Measurements from ENCODE around the gene TRIO. TPM values are rescaled to one million over a fixed set of nuclear protein-coding genes. Genes with fewer than 3 reads are reported as not detected.

TRIO gene
- total and polyA plus RNA-seq, 2 of the 8 experiments (the other 6 are each of a cell fraction or from before 2014, with no cell fraction given): 35.1 to 69.1 TPM

DNA sequence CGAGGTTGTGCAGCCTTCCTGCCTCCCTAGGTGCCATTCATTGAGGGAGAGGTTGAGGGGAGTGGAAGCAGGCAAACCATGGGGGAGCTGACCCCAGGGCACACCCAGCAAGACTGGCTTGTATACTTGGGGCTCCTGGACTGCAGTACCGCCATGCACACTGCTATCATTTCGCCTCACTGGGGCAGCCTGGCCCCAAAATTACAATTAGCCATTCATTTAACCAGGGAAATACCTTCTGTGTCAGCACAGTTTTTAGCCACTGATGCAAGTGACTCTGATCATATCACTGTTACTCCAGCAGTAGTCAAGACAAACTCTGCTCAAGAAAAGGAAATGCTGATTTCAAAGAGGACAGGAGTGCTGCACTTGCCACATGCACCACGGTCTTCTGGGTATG is 109.7 kb downstream of the TRIO start:
- Histone ChIP-seq H2BK5ac (ENCODE audit: low read depth, low read length) (no peak overlapping the region), H3K56ac (replicated peaks; ENCODE audit: insufficient read length, low read depth, low read length) (no peak overlapping the region), H3K27me3 (replicated peaks in 1 of 4; ENCODE audit: control insufficient read depth in 3 of 4, extremely low read depth in 1 of 4, insufficient read depth in 3 of 4, low read length in 3 of 4) (no peaks in the 10 kb centered on the region), H3K79me1 (ENCODE audit: low read depth, low read length) (peaks cover 23% of the 10 kb centered on the region), H2BK20ac (ENCODE audit: low read length) (no peak overlapping the region), H3K14ac (ENCODE audit: insufficient read length) (no peak overlapping the region), H2BK15ac (ENCODE audit: low read length) (no peak overlapping the region), H2BK120ac (replicated peaks; ENCODE audit: low read depth, low read length) (no peak overlapping the region), H4K8ac (ENCODE audit: extremely low read depth, insufficient read depth, low read length) (no peak overlapping the region), H3K4me2 (ENCODE audit: insufficient read depth in 1 of 2, low read depth in 2 of 2, low read length in 2 of 2) (no peak overlapping the region), H3K18ac (ENCODE audit: extremely low read depth, low read length) (no peak overlapping the region), H3K4me3 (ENCODE audit: extremely low read depth in 1 of 4, insufficient read depth in 2 of 4, low read depth in 3 of 4, low read length in 4 of 4) (no peak overlapping the region), H2AK5ac (ENCODE audit: low read depth, low read length) (no peak overlapping the region), H3K9ac (replicated peaks in 1 of 4; ENCODE audit: extremely low read depth in 1 of 4, low read depth in 3 of 4, low read length in 3 of 4) (no peak overlapping the region), H4K20me1 (replicated peaks in 1 of 2; ENCODE audit: control insufficient read depth in 1 of 2, insufficient read depth in 2 of 2, low read length in 2 of 2) (peaks cover 2 to 12% of the 10 kb centered on the region in 2 experiments), H3K27ac (ENCODE audit: low read depth, low read length) (no peak overlapping the region), H3K36me3 (ENCODE audit: control insufficient read depth in 2 of 4, insufficient read depth in 4 of 4, low read length in 3 of 4) (no peaks in the 10 kb centered on the region), H2AFZ (ENCODE audit: low read length) (no peak overlapping the region), H2BK12ac (ENCODE audit: low read depth, low read length) (no peak overlapping the region), H3K23ac (ENCODE audit: insufficient read length) (no peak overlapping the region), H4K91ac (replicated peaks; ENCODE audit: insufficient read length, low read length) (no peak overlapping the region), H3K9me3 (ENCODE audit: insufficient read depth in 2 of 2, low read depth in 1 of 2, low read length in 1 of 2) (peaks cover 0 to 4% of the 10 kb centered on the region in 2 experiments; a peak in 1 of 4 replicates), H3K4ac (replicated peaks; ENCODE audit: insufficient read length, low read depth, low read length) (no peak overlapping the region), H3K4me1 (replicated peaks in 1 of 4; ENCODE audit: control insufficient read depth in 3 of 4, insufficient read depth in 4 of 4, low read length in 3 of 4) (peaks cover 8 to 27% (median 22%) of the 10 kb centered on the region in 4 experiments), H3K79me2 (ENCODE audit: control insufficient read depth in 1 of 2, insufficient read depth in 2 of 2, low read length in 2 of 2) (peaks cover 15 to 98% of the 10 kb centered on the region in 2 experiments), H4K5ac (ENCODE audit: insufficient read length, low read depth, low read length) (no peak overlapping the region), H3K23me2 (ENCODE audit: low read depth, low read length) (no peaks in the 10 kb centered on the region)
- FAIRE-seq (no peak), DNase-seq (ENCODE audit: low read depth in 1 of 2, low spot score in 2 of 2) (no peak)
- CTCF ChIA-PET (ENCODE audit: partially characterized antibody): interaction anchor here (0.9 to 1.0 kb wide), 2 partner anchors 71 to 275 kb away, joined by 3 read pairs; no protein-coding TSS in a partner anchor
- WGBS, 2 experiments (ENCODE audit: extremely low coverage in 1 of 2, insufficient coverage in 1 of 2, insufficient read length in 1 of 2, insufficient replicate concordance in 2 of 2, low coverage in 1 of 2, low lambda C conversion rate in 2 of 2, missing lambda C conversion rate in 1 of 2): 89% methylated on average over 4 of the region's 4 CpGs; no CpG with 5 or more reads in 1 of the 2 experiments
- POLR2A ChIA-PET (ENCODE audit: partially characterized antibody): no interaction called here
- TF ChIP-seq FOSL1 (IDR thresholded peaks at IDR 0.05; ENCODE audit: insufficient read depth, low read depth, low read length) (no peak), KDM1A (IDR thresholded peaks at IDR 0.05; ENCODE audit: borderline replicate concordance, low read length) (no peak), SUZ12 (IDR thresholded peaks at IDR 0.05; ENCODE audit: low read length) (no peak), CHD2 (IDR thresholded peaks at IDR 0.05; ENCODE audit: low read length) (no peak), SIX5 (IDR thresholded peaks at IDR 0.05; ENCODE audit: low read depth, low read length) (no peak), CBX8 (IDR thresholded peaks at IDR 0.05; ENCODE audit: borderline replicate concordance, low read depth, low read length) (no peak)
